Measurements from ENCODE around the gene STAG2.

STAG2 gene

DNA sequence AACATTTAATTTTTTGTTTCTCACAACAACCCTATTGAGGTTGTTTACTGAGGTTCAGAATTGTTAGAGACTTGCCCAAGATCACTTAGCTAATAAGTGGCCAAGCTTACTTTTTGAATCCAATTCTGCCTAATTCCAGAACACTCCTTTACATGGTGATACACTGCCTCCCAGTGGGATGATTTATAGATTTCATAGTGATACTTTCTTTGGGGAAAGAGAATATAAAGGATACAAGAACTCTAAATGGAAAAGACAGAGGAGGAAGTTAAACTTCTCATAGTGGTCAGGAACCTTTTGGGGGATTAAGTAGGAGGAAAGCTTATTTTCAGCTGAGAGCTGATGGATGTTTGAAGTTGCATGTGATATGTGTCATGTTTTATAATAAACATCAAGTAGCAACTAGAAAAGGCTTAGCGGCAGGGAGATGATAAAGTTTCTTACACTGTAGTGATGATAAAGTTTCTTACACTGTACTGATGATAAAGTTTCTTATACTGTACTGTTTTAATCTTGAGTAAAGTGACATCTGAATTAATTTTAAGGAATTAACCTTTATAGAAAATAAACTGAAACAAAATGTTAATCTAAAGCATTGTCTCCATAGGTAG is 15.3 kb downstream of the STAG2 start:
- DNase-seq = no peak

DNA sequence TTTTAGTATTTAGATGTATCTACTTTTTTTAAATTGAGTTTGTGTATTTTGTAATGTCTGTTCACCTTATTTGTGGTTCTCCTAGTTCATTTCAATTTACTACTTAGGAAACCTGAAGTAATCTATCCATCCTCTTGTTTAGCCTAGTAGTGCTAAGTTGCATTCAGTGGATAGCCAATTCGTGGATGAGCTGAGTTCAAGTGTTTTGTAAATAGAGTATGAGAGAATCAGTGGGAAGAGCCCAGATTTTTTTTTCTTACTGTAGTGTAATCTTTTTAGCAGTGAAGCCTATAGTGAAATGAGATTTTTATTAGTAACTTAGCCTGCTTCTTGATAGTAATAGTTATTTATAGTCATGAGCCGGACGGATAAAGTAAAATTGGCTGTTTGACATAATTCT is 21.7 kb downstream of the STAG2 start:
- no peak for DNase-seq

DNA sequence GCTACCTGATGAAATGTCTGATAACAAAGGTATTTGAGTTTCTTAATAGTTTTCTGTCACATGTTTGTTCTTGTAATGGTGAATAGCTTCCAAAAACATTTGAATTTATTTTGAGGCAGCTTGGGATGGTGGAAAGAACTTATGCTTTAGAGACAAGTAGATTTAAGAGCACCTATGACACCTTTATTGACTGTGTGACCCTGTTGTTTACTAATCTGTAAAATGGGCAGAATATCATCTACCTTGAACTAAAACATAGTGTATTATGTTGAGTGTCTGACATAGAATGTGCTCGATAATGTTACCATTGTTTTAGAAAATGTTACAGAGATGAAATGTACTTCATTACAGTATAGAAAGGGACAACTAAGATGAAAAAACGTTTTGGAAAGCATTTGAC is 24.9 kb downstream of the STAG2 start:
- DNase-seq = no peak

DNA sequence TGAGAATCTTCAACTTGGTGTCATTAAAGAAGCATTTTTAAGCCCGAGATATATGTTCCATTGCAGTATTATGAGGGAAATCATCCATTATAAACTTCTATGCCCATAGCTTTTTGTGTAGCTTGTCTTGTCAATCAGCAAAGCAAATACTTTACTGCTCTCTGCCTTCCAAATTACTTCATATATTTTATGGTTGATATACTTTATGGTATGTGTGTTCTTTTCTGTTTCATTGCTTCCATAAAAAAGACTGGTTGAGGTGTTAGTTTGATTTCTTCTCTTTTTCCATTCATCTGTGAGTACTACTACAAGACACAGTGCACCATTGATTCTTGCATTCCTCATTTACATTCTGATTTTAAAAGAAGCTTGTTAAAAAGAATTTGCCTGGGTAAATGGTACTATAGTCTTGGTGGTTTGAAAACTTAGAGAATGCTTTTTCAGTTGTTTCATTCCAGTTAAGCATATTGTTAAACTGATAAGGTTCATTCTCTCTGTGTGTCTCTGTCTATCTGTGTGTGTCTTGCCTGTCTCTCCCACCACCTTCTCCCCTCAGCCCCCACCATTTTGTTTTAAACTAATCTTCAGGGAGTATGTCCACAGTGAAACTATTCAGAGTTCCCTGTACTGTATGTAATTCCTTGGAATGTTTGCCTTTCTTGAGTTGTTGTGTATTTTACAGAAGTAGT is 27.1 kb downstream of the STAG2 start:
- no peak for DNase-seq

DNA sequence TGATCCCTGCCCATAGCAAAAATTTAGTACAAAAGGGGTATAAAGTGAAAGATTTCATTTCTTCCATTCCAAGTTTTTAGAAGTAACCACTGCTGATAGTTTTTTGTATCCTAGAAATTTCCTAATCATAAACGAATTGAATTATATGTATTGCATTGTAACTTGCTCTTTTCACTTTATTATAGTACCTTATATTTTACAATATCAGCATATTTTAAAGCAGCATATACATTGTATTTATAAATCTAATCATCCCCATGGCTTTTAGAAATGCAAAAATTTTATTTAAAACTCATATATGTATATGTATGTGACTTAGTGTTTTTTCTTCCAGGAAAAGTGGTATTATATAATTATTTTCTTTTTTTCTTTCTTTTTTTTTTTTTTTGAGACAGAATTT is 27.7 kb downstream of the STAG2 start:
- DNase-seq = no peak

DNA sequence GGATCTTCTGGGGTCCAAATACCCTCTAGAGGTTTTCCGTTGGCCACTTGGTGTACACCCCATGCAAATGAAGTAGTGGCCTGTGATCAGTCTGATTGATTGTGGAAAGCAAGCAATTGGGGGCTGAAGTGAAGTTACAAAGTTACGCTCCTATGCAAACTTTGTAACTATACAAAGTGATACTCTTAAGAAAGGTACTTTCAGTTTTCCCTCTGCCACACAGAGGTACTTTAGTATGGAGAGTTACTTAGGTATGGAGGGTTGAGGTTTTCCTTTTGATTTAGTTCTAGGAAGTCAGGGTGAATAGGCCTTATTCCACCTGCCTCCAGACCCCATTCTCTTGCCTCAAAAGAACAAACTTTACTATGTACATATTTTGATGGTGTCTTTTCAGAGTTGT is 28.7 kb downstream of the STAG2 start:
- no peak for DNase-seq

DNA sequence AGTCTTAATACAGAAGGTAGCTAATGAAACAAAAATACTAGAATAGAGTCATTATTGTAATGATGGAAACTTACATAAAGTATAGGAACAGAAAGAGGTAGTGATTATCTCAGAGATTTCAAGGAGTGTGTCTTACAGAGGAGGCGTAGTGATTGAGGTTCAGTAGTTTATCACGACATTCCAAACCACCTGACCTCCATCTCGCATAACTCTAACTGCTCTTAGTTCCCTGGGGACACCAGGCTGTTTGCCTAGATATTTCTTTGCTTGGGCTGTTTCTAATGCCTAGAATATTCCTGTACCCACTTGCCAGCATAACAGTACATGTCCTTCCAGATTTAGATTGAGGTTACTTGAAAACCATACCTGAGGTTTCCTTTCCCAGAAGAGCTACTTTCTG is 29.1 kb downstream of the STAG2 start:
- no peak for DNase-seq

DNA sequence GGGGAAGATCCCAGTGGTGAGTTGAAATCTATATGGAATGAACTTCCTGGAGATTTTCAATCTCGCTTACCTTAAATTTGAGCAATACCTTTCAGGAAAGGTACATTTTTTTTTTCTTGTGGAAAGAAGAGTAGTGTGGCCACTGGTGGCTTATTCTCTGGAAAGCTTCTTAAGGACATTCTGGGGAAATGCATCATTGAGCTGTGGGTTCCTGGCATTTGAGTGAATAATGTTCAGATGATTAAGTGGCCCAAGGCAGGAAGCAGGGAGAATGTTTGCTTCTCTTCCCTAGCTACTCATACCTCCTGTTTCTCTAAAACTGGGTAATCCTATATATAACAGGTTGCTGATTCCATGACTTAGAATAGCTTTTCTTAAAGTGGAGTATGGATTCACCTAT is 31.8 kb downstream of the STAG2 start:
- DNase-seq = no peak

DNA sequence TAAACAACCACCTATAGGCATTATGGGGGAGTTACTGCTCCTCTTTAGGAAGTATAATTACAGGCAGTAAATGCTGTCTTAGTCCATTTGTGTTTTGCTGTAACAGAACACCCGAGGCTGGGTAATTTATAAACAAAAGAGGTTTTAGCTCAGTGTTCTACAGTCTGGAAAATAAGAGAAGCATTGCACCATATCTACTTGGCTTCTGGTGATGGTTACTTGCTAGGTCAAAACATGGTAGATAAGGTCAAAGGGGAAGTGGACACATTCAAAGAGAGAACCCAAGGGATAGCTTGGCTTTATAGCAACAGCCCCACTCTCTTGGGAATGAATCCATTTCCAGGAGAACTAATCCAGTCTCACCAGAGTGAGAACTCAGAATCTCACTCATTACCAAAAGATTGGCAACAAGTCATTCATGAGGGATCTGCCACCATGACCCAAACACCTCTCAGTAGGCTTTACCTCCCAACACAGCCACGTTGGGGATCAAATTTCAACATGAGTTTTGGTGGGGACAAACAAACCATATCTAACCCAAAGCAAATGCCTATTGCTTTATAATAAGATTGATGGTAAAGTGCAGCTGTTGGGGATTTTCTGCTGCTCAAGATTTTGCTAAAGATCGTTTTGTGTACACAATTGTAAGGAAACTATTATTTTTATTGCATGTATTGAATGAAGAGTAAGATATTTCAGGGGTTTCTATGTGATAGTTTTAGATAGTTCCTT is 32.6 kb downstream of the STAG2 start:
- DNase-seq = no peak

DNA sequence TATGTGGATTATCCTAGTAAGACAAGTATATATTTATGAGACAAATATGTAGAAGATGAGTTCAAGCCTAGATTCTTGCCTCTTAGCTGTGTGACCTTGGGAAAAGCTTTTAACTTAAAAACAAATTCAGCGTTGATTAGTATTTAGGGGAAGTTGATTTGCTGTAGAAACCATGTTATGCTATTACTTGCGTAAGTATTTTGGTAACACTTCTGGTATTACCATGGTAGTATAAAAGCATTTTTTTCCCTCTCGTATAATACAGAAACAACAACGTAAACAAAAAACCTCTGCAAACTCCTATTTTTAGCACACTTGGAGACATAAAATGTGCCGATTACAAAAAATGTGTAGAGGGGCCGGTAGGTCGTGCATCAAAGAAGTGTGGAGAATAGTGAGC is 33.2 kb downstream of the STAG2 start:
- DNase-seq = no peak

DNA sequence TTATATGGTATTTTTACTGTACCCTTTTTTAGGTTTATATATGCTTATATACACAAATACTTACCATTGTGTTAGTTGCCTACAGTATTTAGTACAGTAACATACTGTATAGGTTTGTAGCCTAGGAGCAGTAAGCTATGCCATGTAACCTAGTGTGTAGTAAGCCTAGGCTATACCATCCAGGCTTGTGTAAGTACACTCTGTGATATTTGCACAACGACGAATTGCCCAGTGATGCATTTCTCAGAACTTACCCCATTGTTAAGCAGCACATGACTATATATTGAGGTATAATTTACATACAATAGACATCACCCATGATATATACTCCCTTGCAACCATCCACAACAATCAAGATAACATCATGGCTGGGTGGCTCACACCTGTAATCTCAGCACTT is 40.1 kb downstream of the STAG2 start:
- DNase-seq = no peak

DNA sequence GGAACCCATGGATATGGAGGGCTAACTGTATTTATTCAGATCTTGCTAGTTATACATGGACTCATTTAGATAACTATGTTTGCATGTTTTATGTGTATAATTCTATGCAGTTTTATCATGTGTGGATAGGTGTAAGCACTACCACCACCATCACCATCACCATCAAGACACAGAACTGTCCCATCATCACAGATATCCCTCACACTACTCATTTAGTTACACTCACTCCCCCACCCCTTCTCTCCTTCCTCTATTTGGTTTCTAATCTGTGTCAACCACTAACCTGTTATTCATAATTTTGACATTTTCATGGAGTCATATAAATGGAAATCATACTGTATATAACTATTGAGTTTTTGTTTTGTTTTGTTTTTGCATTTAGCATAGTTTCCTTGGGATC is 43.7 kb downstream of the STAG2 start:
- DNase-seq = no peak

DNA sequence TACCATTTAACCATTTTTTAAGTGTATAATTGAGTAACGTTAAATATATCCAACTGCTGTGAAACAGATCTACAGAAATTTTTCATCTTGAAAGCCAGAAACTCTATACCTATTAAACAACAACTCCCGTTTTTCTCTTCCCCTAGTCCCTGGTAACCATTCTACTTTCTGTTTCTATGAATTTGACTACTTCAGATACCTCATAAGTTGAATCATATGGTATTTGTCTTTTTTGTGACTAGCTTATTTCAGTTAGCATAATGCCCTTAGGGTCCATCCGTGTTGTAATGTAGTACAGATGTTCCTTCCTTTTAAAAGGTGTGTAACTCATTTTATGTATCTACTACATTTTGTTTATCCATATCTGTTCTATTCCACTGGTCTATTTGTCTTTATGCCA is 48.7 kb downstream of the STAG2 start:
- no peak for DNase-seq

DNA sequence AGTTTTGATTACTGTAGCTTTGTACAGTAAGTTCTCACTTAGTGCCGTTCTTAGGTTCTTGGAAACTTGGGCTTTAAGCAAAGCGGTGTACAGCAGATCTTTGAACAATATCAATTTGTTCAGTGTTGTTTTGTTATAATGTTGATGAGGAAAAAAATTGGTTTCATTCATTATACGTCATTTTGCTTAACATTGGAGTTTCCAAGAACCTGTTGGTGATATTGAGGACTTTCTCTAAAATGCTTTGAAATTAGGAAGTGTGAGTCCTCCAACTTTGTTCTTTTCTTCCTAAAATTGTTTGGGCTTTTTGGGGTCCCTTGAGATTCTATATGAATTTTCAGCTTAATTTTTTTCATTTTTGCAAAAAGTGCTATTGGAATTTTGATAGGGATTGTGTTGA is 49.1 kb downstream of the STAG2 start:
- no peak for DNase-seq

DNA sequence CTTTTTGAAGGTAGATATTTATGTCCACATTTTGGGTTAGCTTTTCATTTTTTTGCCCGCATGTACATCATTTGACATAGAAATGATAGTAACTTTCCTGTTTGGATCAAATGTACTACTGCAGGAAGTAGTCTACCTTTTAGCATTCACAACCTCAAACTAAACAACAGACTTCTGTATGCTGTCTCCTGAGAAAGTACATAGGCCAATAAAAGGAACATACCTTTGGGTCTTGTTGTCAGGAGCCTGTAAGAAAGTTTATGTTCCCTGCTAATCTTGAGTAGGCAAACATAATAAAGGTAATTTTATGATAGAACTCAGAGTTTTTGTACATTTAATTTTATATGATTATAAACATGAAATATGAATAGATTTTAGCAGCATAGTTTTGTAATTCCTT is 54.2 kb downstream of the STAG2 start:
- DNase-seq = no peak

DNA sequence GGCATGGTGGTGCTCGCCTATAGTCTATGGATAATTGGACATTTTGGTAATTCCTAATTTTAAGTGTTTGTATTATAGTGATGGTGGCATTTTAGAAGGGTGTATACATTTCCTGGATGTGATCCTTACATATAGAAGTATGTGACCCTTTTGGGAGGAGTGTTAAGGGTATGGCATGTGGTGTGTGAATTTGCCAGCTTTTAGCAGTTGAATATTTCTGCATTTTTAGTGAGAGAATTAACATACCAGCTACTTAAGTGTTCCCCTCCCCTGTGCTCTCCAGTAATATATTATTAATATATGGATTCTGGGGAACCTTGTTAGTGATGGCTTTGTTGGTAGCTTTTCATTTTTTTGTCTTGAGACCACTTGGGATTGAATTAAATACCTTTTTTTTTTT is 55.3 kb downstream of the STAG2 start:
- no peak for DNase-seq

DNA sequence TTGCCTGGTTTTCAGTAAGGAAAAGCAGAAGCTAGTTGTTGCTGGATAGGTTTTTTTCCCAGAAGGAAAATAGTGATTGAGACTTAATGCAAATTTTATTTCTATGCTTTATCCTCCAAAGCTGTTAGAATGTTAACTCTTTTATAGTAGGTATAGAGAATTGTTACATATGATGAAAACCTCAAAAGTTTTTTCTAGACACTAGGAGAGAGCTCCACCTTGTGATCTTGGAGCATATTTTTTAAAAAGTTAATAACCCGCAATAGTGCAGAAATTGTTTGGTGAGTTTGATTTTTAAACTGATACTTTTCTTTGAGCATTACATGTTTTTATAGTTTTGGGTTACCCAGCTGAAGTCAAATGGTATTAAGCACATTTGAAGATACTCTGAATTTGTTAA is 56.5 kb downstream of the STAG2 start:
- DNase-seq = no peak

DNA sequence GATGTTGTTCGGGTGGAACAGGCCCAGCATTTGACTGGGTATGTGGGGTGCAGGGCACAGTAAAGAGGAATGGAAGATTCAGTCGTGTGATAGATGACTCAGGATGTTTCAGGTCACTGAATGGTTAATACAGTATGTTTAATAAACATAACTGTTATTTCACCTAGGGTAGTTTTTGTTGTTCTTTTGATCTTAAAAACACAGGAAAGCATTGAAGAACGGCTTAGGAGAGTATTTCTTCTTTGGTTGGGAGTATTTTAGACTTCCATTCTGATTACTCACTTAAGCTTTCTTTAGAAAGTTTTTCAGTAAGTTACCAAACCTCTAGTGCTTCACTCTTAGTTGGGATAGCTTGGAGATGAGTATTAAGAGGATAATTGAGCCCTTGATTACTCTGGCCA is 62.3 kb downstream of the STAG2 start:
- no peak for DNase-seq

DNA sequence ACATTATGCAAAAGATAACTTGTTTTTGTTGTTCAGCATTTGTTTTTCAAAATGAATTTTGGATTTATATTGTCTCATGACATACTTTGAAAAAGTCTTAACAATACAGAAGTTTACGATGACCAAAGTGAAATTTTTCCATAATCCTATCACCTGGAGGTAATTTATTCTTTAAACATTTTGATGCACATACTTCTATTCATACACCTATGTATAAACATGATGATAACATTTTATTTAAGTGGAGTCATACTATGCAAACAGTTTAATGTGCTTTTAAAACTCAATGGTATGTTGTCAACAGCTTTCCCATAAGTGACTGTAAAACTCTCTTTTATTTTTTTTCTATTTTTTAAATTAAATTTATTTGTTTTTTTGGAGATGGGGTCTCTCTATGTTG is 65.0 kb downstream of the STAG2 start:
- no peak for DNase-seq

DNA sequence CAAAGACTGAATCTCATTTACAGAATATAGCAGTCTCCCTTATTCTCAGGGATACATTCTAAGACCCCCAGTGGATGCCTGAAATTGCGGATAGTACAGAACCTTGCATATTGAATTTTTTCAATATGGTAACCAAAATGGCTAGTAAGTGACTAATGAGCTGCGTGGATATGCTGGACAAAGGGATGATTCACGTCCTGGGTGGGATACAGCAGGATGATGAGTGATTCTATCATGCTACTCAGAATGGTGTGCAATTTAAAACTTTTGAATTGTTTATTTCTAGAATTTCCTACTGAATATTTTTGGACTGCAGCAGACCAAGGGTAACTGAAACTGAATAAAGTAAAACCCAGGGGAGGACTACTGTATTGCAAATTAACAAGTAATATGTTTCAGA is 66.7 kb downstream of the STAG2 start:
- DNase-seq = no peak

DNA sequence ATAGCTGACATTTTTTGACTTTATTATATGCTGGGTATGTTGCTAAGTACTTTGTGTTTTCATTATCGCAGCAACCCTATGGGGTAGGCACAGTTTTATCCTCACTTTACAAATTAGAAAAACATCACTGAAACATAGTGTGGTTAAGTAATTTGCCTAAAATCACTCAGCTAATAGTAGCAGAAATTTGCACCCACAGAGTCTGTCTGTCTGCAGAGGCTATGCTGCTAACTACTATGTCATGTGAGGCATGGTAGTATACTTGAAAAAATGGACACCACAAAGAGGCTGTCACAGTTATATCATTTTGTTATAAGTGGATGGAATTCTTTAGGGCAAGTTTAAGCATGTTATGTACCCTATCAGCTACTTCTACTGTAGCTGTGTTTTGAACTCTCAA is 69.0 kb downstream of the STAG2 start:
- no peak for DNase-seq

DNA sequence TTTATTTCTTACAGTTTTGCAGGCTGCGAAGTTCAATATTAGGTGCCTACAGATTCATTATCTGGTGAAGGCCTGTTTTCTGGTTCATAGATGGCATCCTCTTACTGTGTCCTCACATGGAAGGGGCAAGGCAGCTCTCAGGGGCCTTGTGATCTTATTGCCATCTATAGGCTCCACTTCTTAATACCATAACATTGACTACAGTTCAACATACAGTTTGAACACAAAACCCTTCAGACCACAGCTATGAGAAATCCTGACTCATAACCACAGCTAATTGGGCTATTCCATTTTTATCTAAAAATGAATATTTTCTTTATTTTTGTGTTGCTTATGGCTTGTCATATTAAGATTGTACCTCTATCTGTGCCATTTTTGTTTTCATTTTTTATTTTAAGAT is 72.3 kb downstream of the STAG2 start:
- no peak for DNase-seq

DNA sequence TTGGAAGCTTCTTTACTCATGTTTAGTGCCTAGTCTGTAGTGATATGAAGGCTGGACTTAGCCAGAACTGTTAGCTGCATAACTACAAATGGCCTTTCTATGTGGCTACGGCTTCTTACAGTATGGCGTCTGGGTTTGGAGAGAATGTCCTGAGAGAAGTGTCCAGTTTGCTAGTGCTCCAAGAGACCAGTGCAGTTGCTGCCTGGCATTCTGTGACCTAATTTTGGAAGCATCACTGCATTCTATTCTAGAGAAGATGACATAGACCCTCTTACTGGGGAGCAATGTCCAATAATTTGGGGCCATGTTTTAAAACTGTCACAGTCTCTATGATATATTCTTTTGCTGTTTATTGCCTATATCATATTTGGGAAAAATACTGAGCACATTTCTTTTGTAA is 74.2 kb downstream of the STAG2 start:
- DNase-seq = no peak

DNA sequence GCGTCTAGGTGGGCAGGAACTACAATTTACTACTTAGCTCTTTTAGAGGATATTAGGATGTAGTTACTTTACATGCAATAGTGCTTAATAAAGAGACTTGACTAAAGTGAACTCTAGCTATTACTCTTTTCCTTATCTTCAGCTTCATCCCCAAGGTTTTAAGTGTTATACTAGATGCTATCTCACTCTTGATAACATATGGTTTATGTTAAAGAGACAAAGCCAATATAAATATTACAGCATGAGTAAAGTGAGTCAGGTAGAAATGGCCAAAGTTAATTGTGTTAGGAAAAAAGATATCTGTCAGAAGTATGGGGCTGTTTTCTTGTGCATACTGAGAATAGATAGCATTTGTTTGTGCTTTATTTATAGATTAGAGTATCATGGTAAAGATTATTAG is 80.5 kb downstream of the STAG2 start:
- no peak for DNase-seq

DNA sequence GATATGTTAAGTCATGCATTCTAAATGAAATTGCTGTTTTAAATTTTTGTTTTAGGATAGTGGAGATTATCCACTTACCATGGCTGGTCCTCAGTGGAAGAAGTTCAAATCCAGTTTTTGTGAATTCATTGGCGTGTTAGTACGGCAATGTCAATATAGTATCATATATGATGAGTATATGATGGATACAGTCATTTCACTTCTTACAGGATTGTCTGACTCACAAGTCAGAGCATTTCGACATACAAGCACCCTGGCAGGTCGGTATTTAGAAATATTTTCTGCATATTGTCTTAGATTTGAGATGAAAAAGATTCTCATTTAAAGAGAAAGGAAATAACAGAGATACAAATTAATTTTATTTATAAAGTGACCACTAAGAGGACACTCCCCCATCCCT is 83.6 kb downstream of the STAG2 start:
- DNase-seq = no peak

All from COR-L47 (cell line).